ENCODE measurements around the gene GDAP1L1.
"Not testable (repeated sequence)": the region's sequence is repeated elsewhere in the genome, so short reads cannot be mapped to it uniquely, and the experiment has no call there.

Gene GDAP1L1

GRCh38 chr20:44219170-44219730 is 27.9 kb upstream of the GDAP1L1 start:
- DNase-seq (ENCODE audit: low read depth in 3 of 3, low spot score in 1 of 3): no peak

- no peak for DNase-seq (ENCODE audit: low read depth in 3 of 3, low spot score in 1 of 3)
Measured at GRCh38 chr20:44219791-44220190, 27.3 kb upstream of the GDAP1L1 start.

GRCh38 chr20:44221368-44221954 is 25.6 kb upstream of the GDAP1L1 start:
- no peak for DNase-seq (ENCODE audit: low read depth in 3 of 3, low spot score in 1 of 3)

GRCh38 chr20:44222027-44222426 is 25.1 kb upstream of the GDAP1L1 start:
- no peak for DNase-seq (ENCODE audit: low read depth in 3 of 3, low spot score in 1 of 3)

- DNase-seq (ENCODE audit: low read depth in 3 of 3, low spot score in 1 of 3): no peak
Measured at GRCh38 chr20:44222633-44223368, 24.3 kb upstream of the GDAP1L1 start.

- no peak for DNase-seq (ENCODE audit: low read depth in 3 of 3, low spot score in 1 of 3)
Measured at GRCh38 chr20:44223721-44224120, 23.4 kb upstream of the GDAP1L1 start.

- DNase-seq (ENCODE audit: low read depth in 3 of 3, low spot score in 1 of 3): no peak
Measured at GRCh38 chr20:44224637-44225036, 22.5 kb upstream of the GDAP1L1 start.

GRCh38 chr20:44228465-44229258 is 18.4 kb upstream of the GDAP1L1 start:
- DNase-seq (ENCODE audit: low read depth in 3 of 3, low spot score in 1 of 3): no peak

GRCh38 chr20:44231193-44231592 is 15.9 kb upstream of the GDAP1L1 start:
- DNase-seq (ENCODE audit: low read depth in 3 of 3, low spot score in 1 of 3): no peak

- no peak for DNase-seq (ENCODE audit: low read depth in 3 of 3, low spot score in 1 of 3)
Measured at GRCh38 chr20:44231713-44232468, 15.2 kb upstream of the GDAP1L1 start.

- not testable (repeated sequence) for DNase-seq (ENCODE audit: low read depth in 3 of 3, low spot score in 1 of 3)
Measured at GRCh38 chr20:44232469-44232856, 14.6 kb upstream of the GDAP1L1 start.

- no peak for DNase-seq (ENCODE audit: low read depth in 3 of 3, low spot score in 1 of 3)
Measured at GRCh38 chr20:44233436-44234016, 13.6 kb upstream of the GDAP1L1 start.

GRCh38 chr20:44234566-44235317 is 12.4 kb upstream of the GDAP1L1 start:
- DNase-seq (ENCODE audit: low read depth in 3 of 3, low spot score in 1 of 3): no peak

- DNase-seq (ENCODE audit: low read depth in 3 of 3, low spot score in 1 of 3): no peak
Measured at GRCh38 chr20:44235702-44236101, 11.4 kb upstream of the GDAP1L1 start.

GRCh38 chr20:44236840-44237239 is 10.3 kb upstream of the GDAP1L1 start:
- not testable (repeated sequence) for DNase-seq (ENCODE audit: low read depth in 3 of 3, low spot score in 1 of 3)

- DNase-seq (ENCODE audit: low read depth in 3 of 3, low spot score in 1 of 3): no peak
Measured at GRCh38 chr20:44241796-44242195, 5.3 kb upstream of the GDAP1L1 start.

- no peak for DNase-seq (ENCODE audit: low read depth in 3 of 3, low spot score in 1 of 3)
Measured at GRCh38 chr20:44245977-44246376, 1.1 kb upstream of the GDAP1L1 start.

- DNase-seq (ENCODE audit: low read depth in 3 of 3, low spot score in 1 of 3): peak in 1 of 3 donors; percentile 4
Measured at GRCh38 chr20:44247586-44248409, 690 bp downstream of the GDAP1L1 start.

GRCh38 chr20:44248410-44248759 is 1.3 kb downstream of the GDAP1L1 start:
- no peak for DNase-seq (ENCODE audit: low read depth in 3 of 3, low spot score in 1 of 3)

Measured in stimulated activated CD4-positive, alpha-beta T cell treated with anti-CD3 and anti-CD28 coated beads, TNF-alpha, amount 100 ng/mL, for 1 hour (primary cell).